ENCODE measurements around the gene ZNF672.
"Not testable (repeated sequence)": the region's sequence is repeated elsewhere in the genome, so short reads cannot be mapped to it uniquely, and the experiment has no call there.

Gene ZNF672

GRCh38 chr1:248889914-248890243 is 51.9 kb downstream of the ZNF672 start:
- H3K4me1 ChIP-seq (ENCODE audit: control insufficient read depth, insufficient read depth, low read depth, low read length); H3K4me2 ChIP-seq (ENCODE audit: low read length, poor library complexity, severe bottlenecking); H4K91ac ChIP-seq (ENCODE audit: low read length); H3K27ac ChIP-seq (ENCODE audit: low read length, poor library complexity, severe bottlenecking); H2AFZ ChIP-seq (ENCODE audit: low read depth, low read length); H3K4ac ChIP-seq (ENCODE audit: low read depth in 1 of 2, low read length in 2 of 2); H2AK5ac ChIP-seq (ENCODE audit: low read length, severe bottlenecking); H3K18ac ChIP-seq (ENCODE audit: low read depth in 1 of 2, low read length in 2 of 2); H2BK12ac ChIP-seq (ENCODE audit: low read length in 2 of 2); H2BK120ac ChIP-seq (ENCODE audit: low read depth, low read length); H4K8ac ChIP-seq (ENCODE audit: low read length); H3K79me1 ChIP-seq (replicated peaks; ENCODE audit: low read length, poor library complexity, severe bottlenecking); H3K23ac ChIP-seq (ENCODE audit: low read length in 2 of 2); DNase-seq; H3K14ac ChIP-seq (ENCODE audit: low read length in 2 of 2); H3K9me3 ChIP-seq (ENCODE audit: control insufficient read depth, low read length); H3K9ac ChIP-seq (ENCODE audit: low read length); H3K36me3 ChIP-seq (ENCODE audit: control insufficient read depth in 1 of 2, insufficient read depth in 2 of 2, low read depth in 1 of 2, low read length in 2 of 2); H2BK15ac ChIP-seq (ENCODE audit: low read depth, poor library complexity, severe bottlenecking); H2BK5ac ChIP-seq (ENCODE audit: low read depth, low read length, poor library complexity, severe bottlenecking); H3K4me3 ChIP-seq (ENCODE audit: insufficient read depth in 1 of 2, low read depth in 1 of 2, low read length in 2 of 2): not testable (repeated sequence)
- H3K27me3 ChIP-seq (ENCODE audit: control insufficient read depth in 1 of 2, insufficient read depth in 1 of 2, low read length in 2 of 2), result peaks cover 4 to 13% of the 10 kb centered on the region in 2 experiments
- 78% methylated on average over 9 of the region's 10 CpGs for WGBS

GRCh38 chr1:248890549-248891498 is 52.8 kb downstream of the ZNF672 start:
- H4K8ac ChIP-seq (ENCODE audit: low read length), result no peak overlapping the region
- WGBS, result 91% methylated on average over 9 of the region's 9 CpGs

GRCh38 chr1:248891758-248892157 is 53.7 kb downstream of the ZNF672 start:
- Histone ChIP-seq H2BK12ac (ENCODE audit: low read length in 2 of 2) (no peak overlapping the region), H3K14ac (ENCODE audit: low read length in 2 of 2) (no peak overlapping the region), H3K4me1 (ENCODE audit: control insufficient read depth, insufficient read depth, low read depth, low read length) (peaks cover 3% of the 10 kb centered on the region), H2AFZ (ENCODE audit: low read depth, low read length) (no peak overlapping the region), H3K4me3 (ENCODE audit: insufficient read depth in 1 of 2, low read depth in 1 of 2, low read length in 2 of 2) (no peak overlapping the region), H3K36me3 (ENCODE audit: control insufficient read depth in 1 of 2, insufficient read depth in 2 of 2, low read depth in 1 of 2, low read length in 2 of 2) (no peaks in the 10 kb centered on the region), H3K9me3 (ENCODE audit: control insufficient read depth, low read length) (no peaks in the 10 kb centered on the region), H4K8ac (ENCODE audit: low read length) (no peak overlapping the region), H2AK5ac (ENCODE audit: low read length, severe bottlenecking) (no peak overlapping the region), H3K4ac (ENCODE audit: low read depth in 1 of 2, low read length in 2 of 2) (no peak overlapping the region), H4K91ac (ENCODE audit: low read length) (no peak overlapping the region), H3K79me1 (replicated peaks; ENCODE audit: low read length, poor library complexity, severe bottlenecking) (no peaks in the 10 kb centered on the region), H2BK15ac (ENCODE audit: low read depth, poor library complexity, severe bottlenecking) (no peak overlapping the region), H2BK120ac (ENCODE audit: low read depth, low read length) (no peak overlapping the region), H3K9ac (ENCODE audit: low read length) (no peak overlapping the region), H3K27me3 (ENCODE audit: control insufficient read depth in 1 of 2, insufficient read depth in 1 of 2, low read length in 2 of 2) (peaks cover 9 to 24% of the 10 kb centered on the region in 2 experiments), H3K23ac (ENCODE audit: low read length in 2 of 2) (no peak overlapping the region), H2BK5ac (ENCODE audit: low read depth, low read length, poor library complexity, severe bottlenecking) (no peak overlapping the region), H3K27ac (ENCODE audit: low read length, poor library complexity, severe bottlenecking) (no peak overlapping the region), H3K18ac (ENCODE audit: low read depth in 1 of 2, low read length in 2 of 2) (no peak overlapping the region), H3K4me2 (ENCODE audit: low read length, poor library complexity, severe bottlenecking) (no peak overlapping the region)
- WGBS, result 93% methylated on average over 2 of the region's 2 CpGs
- no peak for DNase-seq

More at GRCh38 chr1:248890549-248891498, 52.8 kb downstream of the ZNF672 start:
- H4K91ac ChIP-seq (ENCODE audit: low read length), result no peak overlapping the region
- no peak overlapping the region for H3K4me2 ChIP-seq (ENCODE audit: low read length, poor library complexity, severe bottlenecking)
- no peak overlapping the region for H2BK15ac ChIP-seq (ENCODE audit: low read depth, poor library complexity, severe bottlenecking)
- peaks cover 5 to 18% of the 10 kb centered on the region in 2 experiments for H3K27me3 ChIP-seq (ENCODE audit: control insufficient read depth in 1 of 2, insufficient read depth in 1 of 2, low read length in 2 of 2)
- no peak overlapping the region for H2BK5ac ChIP-seq (ENCODE audit: low read depth, low read length, poor library complexity, severe bottlenecking)
- H2AK5ac ChIP-seq (ENCODE audit: low read length, severe bottlenecking), result no peak overlapping the region
- H3K27ac ChIP-seq (ENCODE audit: low read length, poor library complexity, severe bottlenecking), result no peak overlapping the region
- no peak overlapping the region for H2BK120ac ChIP-seq (ENCODE audit: low read depth, low read length)
- H3K9ac ChIP-seq (ENCODE audit: low read length), result no peak overlapping the region
- no peak overlapping the region for H3K23ac ChIP-seq (ENCODE audit: low read length in 2 of 2)
- H3K36me3 ChIP-seq (ENCODE audit: control insufficient read depth in 1 of 2, insufficient read depth in 2 of 2, low read depth in 1 of 2, low read length in 2 of 2), result no peaks in the 10 kb centered on the region
- peaks cover 3% of the 10 kb centered on the region for H3K4me1 ChIP-seq (ENCODE audit: control insufficient read depth, insufficient read depth, low read depth, low read length)
- no peaks in the 10 kb centered on the region for H3K9me3 ChIP-seq (ENCODE audit: control insufficient read depth, low read length)
- H3K18ac ChIP-seq (ENCODE audit: low read depth in 1 of 2, low read length in 2 of 2), result no peak overlapping the region
- H2BK12ac ChIP-seq (ENCODE audit: low read length in 2 of 2), result no peak overlapping the region
- H3K79me1 ChIP-seq (replicated peaks; ENCODE audit: low read length, poor library complexity, severe bottlenecking), result no peaks in the 10 kb centered on the region
- no peak overlapping the region for H3K4ac ChIP-seq (ENCODE audit: low read depth in 1 of 2, low read length in 2 of 2)
- DNase-seq, result no peak
- no peak overlapping the region for H3K4me3 ChIP-seq (ENCODE audit: insufficient read depth in 1 of 2, low read depth in 1 of 2, low read length in 2 of 2)
- H2AFZ ChIP-seq (ENCODE audit: low read depth, low read length), result no peak overlapping the region
- peak overlapping the region in 1 of 2 experiments; percentile 37 for H3K14ac ChIP-seq (ENCODE audit: low read length in 2 of 2)

DNA sequence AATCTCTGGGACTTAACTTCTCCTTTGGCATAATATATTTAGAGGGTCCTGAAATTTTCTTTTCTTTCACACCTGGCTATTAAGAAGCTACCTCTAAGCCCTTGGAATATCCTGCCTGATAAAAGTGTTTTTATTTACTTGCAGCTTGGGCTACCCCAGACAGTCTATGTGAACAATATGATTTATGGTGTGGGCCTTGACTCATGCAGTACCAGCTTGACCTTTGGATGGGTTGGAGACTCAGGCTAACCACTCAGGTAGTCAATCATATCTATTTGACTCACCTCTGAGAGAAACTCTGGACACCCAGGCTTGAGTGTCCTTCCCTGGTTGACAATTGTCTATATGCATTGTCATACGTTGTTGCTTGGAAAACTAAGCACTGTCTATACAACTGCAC is 54.6 kb downstream of the ZNF672 start:
- Histone ChIP-seq H3K4me1 (ENCODE audit: control insufficient read depth, insufficient read depth, low read depth, low read length) (peaks cover 3% of the 10 kb centered on the region), H3K4ac (ENCODE audit: low read depth in 1 of 2, low read length in 2 of 2) (no peak overlapping the region), H3K14ac (ENCODE audit: low read length in 2 of 2) (no peak overlapping the region), H3K23ac (ENCODE audit: low read length in 2 of 2) (no peak overlapping the region), H2AK5ac (ENCODE audit: low read length, severe bottlenecking) (no peak overlapping the region), H3K27me3 (ENCODE audit: control insufficient read depth in 1 of 2, insufficient read depth in 1 of 2, low read length in 2 of 2) (peaks cover 13 to 30% of the 10 kb centered on the region in 2 experiments), H2BK15ac (ENCODE audit: low read depth, poor library complexity, severe bottlenecking) (no peak overlapping the region), H3K9ac (ENCODE audit: low read length) (no peak overlapping the region), H3K36me3 (ENCODE audit: control insufficient read depth in 1 of 2, insufficient read depth in 2 of 2, low read depth in 1 of 2, low read length in 2 of 2) (no peaks in the 10 kb centered on the region), H4K91ac (ENCODE audit: low read length) (no peak overlapping the region), H2BK12ac (ENCODE audit: low read length in 2 of 2) (no peak overlapping the region), H4K8ac (ENCODE audit: low read length) (no peak overlapping the region), H3K4me3 (ENCODE audit: insufficient read depth in 1 of 2, low read depth in 1 of 2, low read length in 2 of 2) (no peak overlapping the region), H2BK5ac (ENCODE audit: low read depth, low read length, poor library complexity, severe bottlenecking) (no peak overlapping the region), H3K9me3 (ENCODE audit: control insufficient read depth, low read length) (no peaks in the 10 kb centered on the region), H2BK120ac (ENCODE audit: low read depth, low read length) (no peak overlapping the region), H2AFZ (ENCODE audit: low read depth, low read length) (no peak overlapping the region), H3K18ac (ENCODE audit: low read depth in 1 of 2, low read length in 2 of 2) (no peak overlapping the region), H3K4me2 (ENCODE audit: low read length, poor library complexity, severe bottlenecking) (no peak overlapping the region), H3K27ac (ENCODE audit: low read length, poor library complexity, severe bottlenecking) (no peak overlapping the region), H3K79me1 (replicated peaks; ENCODE audit: low read length, poor library complexity, severe bottlenecking) (no peaks in the 10 kb centered on the region)
- 75% methylated on average over 1 of the region's 1 CpG for WGBS
- DNase-seq, result no peak
